ENCODE data around the gene RBM22. TPM values are rescaled to one million over a fixed set of nuclear protein-coding genes. Genes with fewer than 3 reads are reported as not detected.

RBM22 gene
- total and polyA plus RNA-seq, 7 donors, result 24.6 to 34.1 (median 30.0) TPM

DNA sequence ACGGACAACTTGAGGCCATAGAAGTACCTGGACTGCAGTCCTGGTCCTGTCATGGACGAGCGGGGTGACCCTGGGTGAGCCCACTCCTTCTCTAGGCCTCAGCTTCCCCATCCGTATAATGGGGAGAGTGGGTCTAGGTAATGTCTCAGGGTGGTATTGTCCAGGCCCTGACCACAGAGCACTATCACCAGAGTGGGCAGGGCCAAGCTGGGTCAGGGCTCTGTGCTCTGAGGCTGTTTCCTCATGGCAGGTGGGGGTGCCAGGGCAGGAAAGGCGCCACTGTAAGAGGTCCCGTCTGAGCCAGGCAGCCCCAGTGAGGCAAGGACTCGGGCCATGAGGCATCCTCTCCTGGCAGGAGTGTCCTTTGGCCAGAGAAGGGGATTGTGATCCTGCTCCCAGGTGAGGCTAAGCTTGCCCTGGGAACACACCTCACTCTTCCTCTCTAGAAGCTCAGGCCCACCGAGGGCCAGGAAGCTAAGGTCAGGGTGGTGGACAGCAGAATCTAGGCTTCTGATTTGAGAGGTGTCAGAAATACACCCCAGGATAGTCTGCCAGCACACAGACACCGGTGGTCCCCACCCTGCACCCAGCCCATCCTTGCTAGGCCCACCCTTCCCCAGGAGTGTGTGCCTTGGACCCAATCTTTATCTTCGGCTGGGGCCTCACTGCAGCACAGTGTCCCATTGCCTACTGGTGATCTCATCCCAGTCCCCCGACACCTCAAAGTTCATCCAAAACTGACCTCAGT is 41.3 kb downstream of the RBM22 start:
- peak; percentile 46 for DNase-seq
- Histone ChIP-seq H3K4me1 (peaks cover 0 to 23% (median 19%) of the 10 kb centered on the region in 4 donors), H3K27me3 (no peaks in the 10 kb centered on the region), H3K36me3 (no peaks in the 10 kb centered on the region), H3K4me3 (no peak overlapping the region), H3K27ac (no peak overlapping the region), H3K9me3 (no peaks in the 10 kb centered on the region)
- TF ChIP-seq POLR2A (IDR thresholded peaks at IDR 0.05) (no peak), CTCF (IDR thresholded peaks at IDR 0.05) (no peak), POLR2AphosphoS5 (IDR thresholded peaks at IDR 0.05) (no peak), EP300 (IDR thresholded peaks at IDR 0.05) (no peak)
- intact Hi-C loops (cut with DNase I), result loop anchor here (5.0 kb wide), 2 partner anchors 43 to 202 kb away; partner anchors contain the start of gene RBM22
- 79 to 90% methylated on average over 11 of the region's 11 CpGs for WGBS, 2 donors

DNA sequence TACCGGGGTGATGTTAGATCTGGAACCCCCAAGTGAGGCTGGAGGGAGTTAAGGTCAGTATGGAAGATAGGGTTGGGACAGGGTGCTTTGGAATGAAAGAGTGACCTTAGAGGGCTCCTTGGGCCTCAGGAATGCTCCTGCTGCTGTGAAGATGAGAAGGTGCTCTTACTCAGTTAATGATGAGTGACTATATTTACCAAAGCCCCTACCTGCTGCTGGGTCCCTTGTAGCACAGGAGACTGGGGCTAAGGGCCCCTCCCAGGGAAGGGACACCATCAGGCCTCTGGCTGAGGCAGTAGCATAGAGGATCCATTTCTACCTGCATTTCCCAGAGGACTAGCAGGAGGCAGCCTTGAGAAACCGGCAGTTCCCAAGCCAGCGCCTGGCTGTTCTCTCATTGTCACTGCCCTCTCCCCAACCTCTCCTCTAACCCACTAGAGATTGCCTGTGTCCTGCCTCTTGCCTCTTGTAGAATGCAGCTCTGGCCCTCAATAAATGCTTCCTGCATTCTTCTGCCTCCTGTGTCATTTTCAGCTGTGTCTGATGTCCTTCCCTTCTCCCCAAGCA is 42.1 kb downstream of the RBM22 start:
- WGBS, 2 donors, result 41 to 70% methylated on average over 3 of the region's 3 CpGs
- no peaks in the 10 kb centered on the region for H3K9me3 ChIP-seq

GRCh38 chr5:150658121-150658520 is 42.7 kb downstream of the RBM22 start:
- TF ChIP-seq CTCF (IDR thresholded peaks at IDR 0.05), result no peak
- TF ChIP-seq POLR2AphosphoS5 (IDR thresholded peaks at IDR 0.05), result no peak
- TF ChIP-seq EP300 (IDR thresholded peaks at IDR 0.05), result no peak
- TF ChIP-seq POLR2A (IDR thresholded peaks at IDR 0.05), result no peak
- no peaks in the 10 kb centered on the region for H3K27me3 ChIP-seq
- H3K4me3 ChIP-seq, result no peak overlapping the region
- peak overlapping the region; percentile 66 to 74 (median 70) for H3K27ac ChIP-seq
- peaks cover 0 to 26% (median 24%) of the 10 kb centered on the region in 4 donors for H3K4me1 ChIP-seq
- intact Hi-C loops (cut with DNase I), result loop anchor here (5.0 kb wide), 2 partner anchors 44 to 201 kb away; partner anchors contain the start of gene RBM22
- H3K9me3 ChIP-seq, result no peaks in the 10 kb centered on the region
- H3K36me3 ChIP-seq, result no peaks in the 10 kb centered on the region
- 95 to 96% methylated on average over 4 of the region's 4 CpGs for WGBS, 2 donors
- peak; percentile 52 for DNase-seq

More for the DNA sequence above, 42.1 kb downstream of the RBM22 start:
- intact Hi-C loops (cut with DNase I), result loop anchor here (5.0 kb wide), 2 partner anchors 44 to 201 kb away; partner anchors contain the start of gene RBM22
- TF ChIP-seq CTCF (IDR thresholded peaks at IDR 0.05) (no peak), POLR2A (IDR thresholded peaks at IDR 0.05) (no peak), POLR2AphosphoS5 (IDR thresholded peaks at IDR 0.05) (no peak), EP300 (IDR thresholded peaks at IDR 0.05) (no peak)
- no peak overlapping the region for H3K27ac ChIP-seq
- H3K4me1 ChIP-seq, result peaks cover 0 to 23% (median 21%) of the 10 kb centered on the region in 4 donors
- no peaks in the 10 kb centered on the region for H3K27me3 ChIP-seq
- peak; percentile 56 for DNase-seq
- H3K36me3 ChIP-seq, result no peaks in the 10 kb centered on the region
- H3K4me3 ChIP-seq, result no peak overlapping the region

GRCh38 chr5:150656191-150657132 is 44.4 kb downstream of the RBM22 start:
- no peaks in the 10 kb centered on the region for H3K27me3 ChIP-seq
- 1 to 2% methylated on average over 99 of the region's 99 CpGs for WGBS, 2 donors
- peak overlapping the region; percentile 46 to 62 (median 58) for H3K4me3 ChIP-seq
- DNase-seq, result peak; percentile 88
- no peaks in the 10 kb centered on the region for H3K36me3 ChIP-seq
- peak overlapping the region; percentile 66 to 76 (median 70) for H3K27ac ChIP-seq
- peaks cover 0 to 40% (median 27%) of the 10 kb centered on the region in 4 donors for H3K4me1 ChIP-seq
- TF ChIP-seq CTCF (IDR thresholded peaks at IDR 0.05), result peak; percentile 22 to 65 (median 43)
- no peak for TF ChIP-seq POLR2A (IDR thresholded peaks at IDR 0.05)
- no peak for TF ChIP-seq EP300 (IDR thresholded peaks at IDR 0.05)
- TF ChIP-seq POLR2AphosphoS5 (IDR thresholded peaks at IDR 0.05), result peak in 2 of 4 donors; percentile 43 to 51
- intact Hi-C loops (cut with DNase I), result loop anchor here (1.0 to 5.0 kb wide), 4 partner anchors 46 to 199 kb away; partner anchors contain the start of gene RBM22
- H3K9me3 ChIP-seq, result no peaks in the 10 kb centered on the region
